ENCODE data around the gene RFNG.

The RFNG gene

DNA sequence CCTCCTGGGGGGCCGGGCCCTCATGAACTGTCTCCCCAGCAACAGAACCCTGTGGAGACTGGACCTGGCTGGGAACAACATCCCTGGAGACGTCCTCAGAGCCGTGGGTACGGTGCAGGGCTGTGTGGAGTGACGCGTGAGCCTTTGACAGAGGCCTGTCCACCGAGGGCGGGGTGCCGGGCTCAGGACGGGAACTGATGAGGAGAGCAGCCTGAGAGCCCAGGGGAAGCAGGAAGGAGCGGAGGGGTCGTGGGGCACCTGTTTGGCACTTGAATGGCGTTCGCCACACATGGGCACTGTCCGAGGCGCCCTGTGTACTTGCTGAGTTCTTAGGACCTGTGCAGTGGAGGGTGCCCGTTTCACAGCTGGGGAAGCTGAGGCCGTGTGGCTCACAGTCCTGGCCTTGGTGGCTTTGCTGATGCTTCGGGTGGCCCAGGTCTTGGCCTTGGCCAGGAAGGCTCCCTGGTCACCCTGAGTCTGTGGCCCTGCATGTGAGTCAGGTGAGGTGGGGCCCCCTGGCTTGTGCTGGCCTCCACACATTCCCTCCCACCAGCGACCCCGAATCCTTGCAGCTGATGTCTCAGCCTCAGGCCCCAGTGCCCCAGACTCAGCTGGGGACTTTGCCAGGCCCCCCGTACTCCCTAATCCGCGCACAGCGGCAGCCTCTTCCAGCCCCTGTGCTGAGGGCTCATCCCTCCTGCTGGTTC lies 26.1 kb downstream of the RFNG start:
- no peak for DNase-seq (ENCODE audit: low spot score)

- DNase-seq (ENCODE audit: low spot score), result no peak
Measured at GRCh38 chr17:82024859-82025258, 26.8 kb downstream of the RFNG start.

- no peak for DNase-seq (ENCODE audit: low spot score)
Measured at GRCh38 chr17:82023447-82024241, 28.0 kb downstream of the RFNG start.

DNA sequence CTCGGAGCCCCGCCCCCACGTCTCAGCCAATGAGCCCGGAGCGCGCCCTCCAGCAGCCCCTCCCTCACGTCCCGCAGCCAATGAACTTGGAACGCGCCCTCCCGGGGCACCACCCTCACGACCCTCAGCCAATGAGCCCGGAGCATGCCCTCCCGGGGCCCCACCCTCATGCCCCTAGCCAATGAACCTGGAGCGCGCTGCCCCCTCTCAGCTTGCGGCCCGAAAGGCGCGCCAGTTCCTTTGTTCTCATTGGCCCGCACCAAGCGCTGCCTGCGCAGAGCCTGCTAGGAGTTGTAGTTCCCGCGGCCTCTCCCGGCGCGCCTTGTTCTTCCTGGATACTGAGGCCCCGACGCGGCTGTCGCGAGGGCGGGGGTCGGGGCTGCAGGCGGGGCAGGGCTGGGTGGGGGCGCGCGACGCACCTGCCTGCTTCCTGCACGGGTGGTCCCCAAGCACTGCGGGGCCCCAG lies 28.6 kb downstream of the RFNG start, which contains the start of gene LRRC45:
LRRC45 (plus strand) TSS at position 325 of the 466 bp plus-strand sequence. CDS start 339 bp downstream, outside the sequence.
- peak; percentile 98 for DNase-seq (ENCODE audit: low spot score)

DNA sequence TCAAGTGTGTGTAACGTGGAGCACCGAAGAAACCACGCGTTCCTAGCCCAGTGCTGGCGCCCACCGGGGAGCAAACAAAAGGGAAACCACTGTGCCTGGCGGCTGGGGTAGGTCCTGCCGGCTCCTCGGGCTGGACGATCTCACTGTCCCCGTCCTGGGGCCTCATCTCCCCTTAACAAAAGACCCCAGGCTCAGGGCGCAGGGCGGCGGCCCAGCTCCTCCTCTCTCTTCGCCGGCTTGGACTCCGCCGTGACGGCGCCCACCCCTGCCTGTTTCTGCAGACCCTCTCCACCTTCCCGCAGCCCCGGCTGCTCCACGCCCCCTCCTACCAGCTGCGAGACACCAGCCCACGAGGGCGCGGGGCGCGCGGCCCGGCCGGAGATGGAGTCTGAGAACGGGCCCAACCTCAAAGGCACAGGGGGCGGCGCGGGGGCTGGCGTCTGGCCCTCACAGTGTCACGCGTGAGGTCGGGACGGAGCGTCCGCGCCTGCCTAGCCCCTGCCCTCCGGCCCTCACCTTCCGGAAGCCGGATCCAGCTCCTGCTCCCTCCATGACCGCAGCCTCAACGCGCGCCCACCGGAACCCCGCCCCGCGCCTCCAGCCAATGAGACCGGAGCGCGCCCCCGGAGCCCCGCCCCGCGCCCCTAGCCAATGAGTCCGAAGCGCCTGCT lies 29.2 kb downstream of the RFNG start, which contains the start of gene CENPX:
CENPX (minus strand) TSS at position 569 of the 671 bp plus-strand sequence; CDS start at position 552, 17 bp downstream.
- no peak for DNase-seq (ENCODE audit: low spot score)

GRCh38 chr17:82021900-82022309 lies 29.7 kb downstream of the RFNG start:
- no peak for DNase-seq (ENCODE audit: low spot score)

DNA sequence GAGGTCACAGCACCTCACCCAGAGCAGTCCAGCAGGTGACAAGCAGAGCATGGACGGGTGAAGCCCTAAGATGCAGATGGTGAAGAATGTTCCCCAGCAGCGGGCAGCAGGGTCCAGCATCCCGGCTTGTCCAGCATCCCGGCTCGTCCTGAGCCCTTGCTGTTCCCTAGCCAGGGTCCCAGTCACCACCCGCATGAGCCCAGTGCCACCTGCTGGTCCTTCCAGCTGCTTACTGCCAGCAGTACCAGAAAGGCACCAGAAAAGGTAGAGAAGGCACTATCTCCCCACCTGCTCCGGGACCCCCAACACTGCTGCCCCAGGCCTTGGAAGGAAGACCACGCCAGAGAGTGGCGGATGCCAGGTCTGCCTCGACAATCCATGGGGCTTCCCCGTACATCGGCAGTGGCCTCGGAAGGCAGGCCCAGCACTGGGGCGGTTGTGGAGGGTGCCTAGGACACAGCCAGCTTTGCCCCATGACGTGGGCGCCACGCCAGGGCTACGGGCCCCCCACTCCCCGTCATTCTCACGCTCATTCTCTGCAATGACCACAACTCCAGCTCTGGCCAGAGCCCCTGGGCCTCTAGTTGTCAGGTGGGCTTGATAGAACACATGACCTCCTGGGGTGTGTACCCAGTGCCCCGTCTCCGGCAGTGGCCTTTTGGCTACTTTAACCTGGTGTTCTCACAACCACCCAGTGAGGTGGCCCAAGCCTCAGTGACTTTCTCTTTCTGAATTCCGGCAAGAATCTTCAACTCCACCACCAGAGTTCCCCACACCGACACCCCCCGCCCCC lies 30.3 kb downstream of the RFNG start:
- DNase-seq (ENCODE audit: low spot score), result peak; percentile 75

DNA sequence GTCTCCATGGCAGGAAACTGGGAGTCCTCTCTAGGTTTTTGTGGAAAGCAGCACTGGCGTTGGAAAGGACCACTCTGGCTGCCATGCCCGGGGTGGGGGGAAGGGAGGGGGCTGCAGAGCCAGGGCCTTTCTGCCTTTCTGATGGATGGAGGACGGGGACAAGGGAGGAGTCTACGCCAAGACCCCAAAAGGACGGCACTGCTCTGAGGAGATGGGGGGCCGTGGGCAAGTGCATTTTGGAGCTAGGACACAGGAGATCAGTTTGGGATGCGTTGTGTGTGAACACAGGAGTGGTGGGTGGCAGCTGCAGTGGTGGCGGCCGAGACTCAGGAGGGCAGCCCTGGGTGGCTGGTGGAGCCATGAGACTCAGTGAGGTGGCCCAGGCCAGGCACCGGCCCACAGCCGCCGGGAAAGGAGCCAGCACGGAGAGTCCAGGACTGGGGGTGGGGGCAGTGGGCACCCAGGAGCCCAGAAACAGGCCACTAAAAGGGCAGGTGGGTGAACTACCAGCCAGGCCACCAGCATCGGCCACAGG lies 31.0 kb downstream of the RFNG start:
- DNase-seq (ENCODE audit: low spot score), result no peak

- DNase-seq (ENCODE audit: low spot score), result no peak
Measured at GRCh38 chr17:82019690-82020571, 31.7 kb downstream of the RFNG start.

GRCh38 chr17:82018989-82019689 lies 32.5 kb downstream of the RFNG start:
- no peak for DNase-seq (ENCODE audit: low spot score)

DNA sequence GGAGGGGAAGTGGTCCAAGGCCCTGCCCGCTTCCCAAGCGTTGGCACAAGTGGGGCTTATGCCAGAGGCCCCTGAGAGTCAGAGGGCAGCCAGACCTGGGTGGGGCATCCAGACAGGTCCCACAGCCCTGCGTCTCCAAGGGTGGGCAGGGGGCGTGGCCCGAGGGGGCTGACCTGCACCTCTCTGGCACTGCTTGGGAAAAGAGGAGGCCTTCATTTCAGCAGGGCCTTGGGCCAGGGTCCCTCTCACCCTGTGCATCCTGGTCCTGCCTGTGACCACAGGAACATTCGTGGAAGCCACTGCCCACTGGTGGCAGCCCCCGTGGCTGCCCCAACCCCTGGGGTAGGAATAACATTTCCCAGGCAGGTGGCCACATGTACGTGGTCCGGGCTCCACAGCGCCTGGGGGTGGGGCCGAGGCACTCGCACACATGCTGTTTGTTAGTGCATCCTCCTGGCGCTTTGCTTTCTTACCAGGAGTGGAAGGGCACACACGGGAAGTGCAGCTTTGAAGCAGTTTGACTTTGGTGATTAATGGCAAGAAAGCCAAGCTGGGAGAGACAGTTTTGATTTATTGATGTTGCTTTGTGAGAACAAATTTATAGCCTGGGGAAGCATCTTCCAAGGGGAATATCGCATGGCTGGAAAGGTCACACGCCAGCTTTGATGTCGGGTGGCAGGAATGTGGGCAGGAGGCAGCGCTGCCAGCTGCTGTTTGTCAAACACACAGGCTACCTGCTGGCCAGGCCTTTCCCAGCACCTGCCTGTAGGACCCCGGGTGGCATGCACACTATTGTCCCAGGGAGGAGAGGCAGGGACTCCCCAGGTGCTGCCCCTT lies 33.2 kb downstream of the RFNG start:
- DNase-seq (ENCODE audit: low spot score), result no peak

DNA sequence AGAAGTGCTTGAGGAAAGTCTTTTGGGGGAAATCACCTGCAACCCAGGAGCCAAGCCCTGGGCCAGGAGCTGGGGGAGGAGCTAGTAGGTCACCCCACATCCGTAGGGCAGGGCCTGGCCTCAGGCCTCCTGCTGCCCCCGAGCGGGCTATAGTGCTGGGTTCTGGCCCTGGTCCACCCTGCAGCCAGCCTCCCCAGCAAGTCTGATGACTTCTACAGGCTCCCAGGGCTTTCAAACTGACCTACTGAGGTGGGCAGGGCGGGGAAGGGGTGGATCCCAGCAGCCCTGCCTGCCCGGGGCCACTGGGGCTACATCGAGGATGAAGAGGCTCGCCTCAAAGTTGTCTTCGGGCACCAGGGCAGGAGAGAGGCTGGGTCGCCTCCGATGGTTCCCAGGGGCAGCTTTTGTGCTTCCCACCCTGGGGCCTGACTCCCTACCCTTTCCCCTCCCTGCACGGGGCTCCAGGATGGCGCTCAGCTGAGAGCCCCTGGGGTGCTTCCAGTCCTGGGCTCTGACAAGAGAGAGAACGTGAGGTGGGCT lies 33.9 kb downstream of the RFNG start:
- DNase-seq (ENCODE audit: low spot score), result no peak

DNA sequence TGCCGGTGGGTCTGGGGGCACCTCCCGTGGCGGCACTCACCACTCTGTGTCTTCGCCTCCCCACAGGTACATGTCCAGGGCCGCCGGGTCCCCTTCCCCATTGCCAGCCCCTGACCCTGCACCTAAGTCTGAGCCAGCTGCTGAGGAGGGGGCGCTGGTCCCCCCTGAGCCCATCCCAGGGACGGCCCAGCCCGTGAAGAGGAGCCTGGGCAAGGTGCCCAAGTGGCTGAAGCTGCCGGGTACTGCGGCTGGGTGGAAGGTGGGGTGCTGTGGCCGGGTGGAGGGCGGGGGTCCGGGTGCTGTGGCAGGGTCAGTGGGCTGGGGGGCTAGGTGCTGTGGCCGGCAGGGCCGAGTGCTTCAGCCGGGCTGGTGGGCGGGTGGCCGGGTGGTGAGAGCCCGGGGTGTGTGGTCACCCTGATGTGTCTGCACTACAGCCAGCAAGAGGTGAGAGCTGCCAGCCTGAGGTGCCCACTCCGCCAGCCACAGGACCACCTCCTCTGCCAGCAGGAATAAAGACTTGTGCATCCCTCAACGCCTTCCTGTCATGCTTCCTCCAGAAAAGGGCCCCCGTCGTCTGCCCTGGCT lies 34.6 kb downstream of the RFNG start:
- no peak for DNase-seq (ENCODE audit: low spot score)

DNA sequence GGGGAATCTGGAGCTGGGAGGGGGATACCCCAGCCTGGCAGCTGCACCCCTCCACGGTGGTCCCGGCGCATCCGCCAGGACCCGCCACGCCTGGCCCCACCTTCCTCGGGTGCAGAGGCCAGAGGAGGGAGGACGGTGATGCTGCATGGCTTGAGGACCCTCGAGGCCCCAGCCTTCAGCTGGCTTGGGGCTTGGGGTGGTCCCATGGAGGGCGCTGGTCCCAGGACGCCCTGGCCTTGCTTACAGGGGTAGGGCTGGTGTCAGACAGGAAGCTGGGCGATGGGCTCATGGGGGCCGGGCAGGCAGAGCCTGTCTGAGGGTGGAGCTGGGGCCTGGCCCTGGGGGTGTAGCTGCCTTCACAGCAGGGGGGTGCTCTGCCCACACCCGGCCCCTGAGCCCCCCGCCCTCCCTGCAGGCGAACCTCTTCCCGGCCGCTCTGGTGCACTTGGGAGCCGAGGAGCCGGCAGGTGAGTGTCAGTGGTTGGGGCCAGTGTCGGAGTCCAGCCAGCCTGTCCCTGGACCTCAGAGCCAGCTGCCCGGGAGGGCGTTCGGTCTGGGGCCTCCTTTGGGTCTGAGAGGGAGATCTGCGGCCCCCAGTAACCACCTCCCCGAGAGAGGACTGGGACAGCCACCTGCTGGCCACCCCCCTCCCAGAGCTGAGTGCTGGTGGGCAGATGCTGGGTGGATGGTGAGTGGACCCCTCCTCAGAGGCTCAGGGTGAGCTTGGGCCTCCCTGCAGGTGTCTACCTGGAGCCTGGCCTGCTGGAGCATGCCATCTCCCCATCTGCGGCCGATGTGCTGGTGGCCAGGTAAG lies 35.3 kb downstream of the RFNG start:
- DNase-seq (ENCODE audit: low spot score), result no peak

DNA sequence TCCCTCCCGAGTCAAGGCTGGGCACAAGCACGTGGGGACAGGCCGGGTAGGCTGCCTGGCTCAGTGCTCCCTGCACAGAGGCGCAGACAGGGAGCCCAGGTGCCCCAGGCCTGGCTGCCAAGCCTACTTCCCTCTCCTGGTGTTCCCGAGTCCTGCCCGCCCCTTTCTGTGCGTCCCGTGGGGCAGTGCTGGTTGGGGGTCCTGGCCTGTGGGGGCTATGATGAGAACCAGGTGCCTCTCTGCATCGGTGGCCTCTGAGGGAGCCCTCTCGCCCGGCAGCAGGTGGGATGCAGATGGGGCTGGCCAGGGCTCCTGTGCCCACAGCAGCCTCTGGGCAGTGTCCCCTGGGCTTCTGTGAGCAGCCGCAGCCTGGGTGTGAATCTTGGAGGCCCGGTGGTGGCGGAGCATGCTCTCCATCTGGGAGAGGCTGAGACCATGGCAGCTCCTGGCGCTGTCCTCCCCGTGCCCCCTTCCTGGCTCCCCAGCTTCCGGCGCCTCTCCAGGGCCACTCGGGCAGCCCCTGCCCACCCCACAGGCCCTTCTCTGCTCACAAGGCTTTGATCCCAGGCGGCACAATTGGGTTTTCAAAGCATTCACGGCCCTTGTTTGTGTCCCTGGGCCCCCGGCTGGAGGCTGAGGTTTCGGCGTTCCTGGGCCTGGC lies 36.2 kb downstream of the RFNG start:
- no peak for DNase-seq (ENCODE audit: low spot score)

GRCh38 chr17:82014971-82015310 lies 36.7 kb downstream of the RFNG start:
- DNase-seq (ENCODE audit: low spot score), result no peak

GRCh38 chr17:82014432-82014831 lies 37.2 kb downstream of the RFNG start:
- no peak for DNase-seq (ENCODE audit: low spot score)

Measured in kidney capillary endothelial cell (primary cell).